Naive thymus-derived CD4-positive, alpha-beta T cell (primary cell): ENCODE measurements around the gene TRIM54. TPM values are rescaled to one million over a fixed set of nuclear protein-coding genes. Genes with fewer than 3 reads are reported as not detected.
A peak's percentile ranks its signal among the peaks of the same experiment; 100 is the strongest.

Experiments
- ATAC-seq: fragments of 150-1000 bp; cut with Tn5 transposase; 2 replicates; pipeline ENCODE4 v1.10.0; 2021; ENCODE audit warnings: mild to moderate bottlenecking, moderate library complexity
- CTCF ChIA-PET: fragments of 350-600 bp; sonication (Branson Sonifier 250); formaldehyde crosslinking; loops from one replicate; lab custom pipeline; 2021; ENCODE audit warnings: antibody characterized with exemption; lab: Charles Lee
- POLR2A ChIA-PET: fragments of 350-600 bp; sonication (Branson Sonifier 250); formaldehyde crosslinking; loops from one replicate; lab custom pipeline; 2021; ENCODE audit warnings: antibody characterized with exemption, inconsistent platforms; lab: Charles Lee
- DNase-seq, 9 donors: peaks; one replicate each; pipeline versions ENCODE4 v3.0.0 to v3.0.0-alpha.2; 2020 to 2022; ENCODE audit warnings: mixed read lengths in 1 of 9
- H3K27ac ChIP-seq: one replicate; pipeline ENCODE4 v1.7.0; 2013; ENCODE audit warnings: mild to moderate bottlenecking, low read depth, low read length, moderate library complexity
- H3K27me3 ChIP-seq, 2 donors: one replicate each; pipeline ENCODE4 v1.7.0; 2013; ENCODE audit warnings: low read length in 2 of 2, mild to moderate bottlenecking in 2 of 2, moderate library complexity in 2 of 2; ENCODE audit not compliant: control insufficient read depth in 2 of 2, insufficient read depth in 2 of 2
- H3K36me3 ChIP-seq, 3 experiments: 1 replicate in 2 of 3; 2 replicates in 1 of 3; pipeline ENCODE4 v1.7.0; 2013; ENCODE audit warnings: low read length in 3 of 3, mild to moderate bottlenecking in 3 of 3, moderate library complexity in 1 of 3; ENCODE audit not compliant: insufficient read depth in 3 of 3, control insufficient read depth in 2 of 3
- H3K4me1 ChIP-seq, 2 donors: one replicate each; pipeline ENCODE4 v1.7.0; 2013; ENCODE audit warnings: low read length in 2 of 2, mild to moderate bottlenecking in 2 of 2, moderate library complexity in 1 of 2; ENCODE audit not compliant: control insufficient read depth in 2 of 2, insufficient read depth in 2 of 2
- H3K4me3 ChIP-seq: 2 replicates; pipeline ENCODE4 v1.7.0; 2013; ENCODE audit warnings: mild to moderate bottlenecking, low read length
- H3K9me3 ChIP-seq, 3 experiments: 1 replicate in 2 of 3; 2 replicates in 1 of 3; pipeline ENCODE4 v1.7.0; 2013; ENCODE audit warnings: low read length in 3 of 3; ENCODE audit not compliant: control insufficient read depth in 2 of 3
- H3K27ac Mint-ChIP-seq, 9 donors: one replicate each; pipeline ENCODE4 v1.8.0; 2020 to 2022; ENCODE audit warnings: mixed read lengths in 9 of 9, mild to moderate bottlenecking in 8 of 9, moderate library complexity in 5 of 9, inconsistent platforms in 2 of 9
- H3K27me3 Mint-ChIP-seq, 5 donors: one replicate each; pipeline ENCODE4 v1.8.0; 2021 to 2022; ENCODE audit warnings: mixed read lengths in 5 of 5, mild to moderate bottlenecking in 1 of 5
- H3K36me3 Mint-ChIP-seq, 5 donors: one replicate each; pipeline ENCODE4 v1.8.0; 2020 to 2022; ENCODE audit warnings: mixed read lengths in 5 of 5, mild to moderate bottlenecking in 3 of 5, inconsistent platforms in 1 of 5
- H3K4me1 Mint-ChIP-seq, 7 donors: one replicate each; pipeline ENCODE4 v1.8.0; 2020 to 2022; ENCODE audit warnings: mixed read lengths in 7 of 7, mild to moderate bottlenecking in 3 of 7, inconsistent platforms in 1 of 7
- H3K4me3 Mint-ChIP-seq, 10 donors: one replicate each; pipeline ENCODE4 v1.8.0; 2020 to 2022; ENCODE audit warnings: mild to moderate bottlenecking in 10 of 10, mixed read lengths in 10 of 10, moderate library complexity in 6 of 10, inconsistent platforms in 2 of 10
- H3K9me3 Mint-ChIP-seq, 11 donors: one replicate each; pipeline ENCODE4 v1.8.0; 2020 to 2022; ENCODE audit warnings: mixed read lengths in 11 of 11, mild to moderate bottlenecking in 4 of 11, inconsistent platforms in 1 of 11, moderate library complexity in 1 of 11
- intact Hi-C, 2 donors: fragments of 100-400 bp; cut with micrococcal nuclease; formaldehyde crosslinking; loops; one replicate each; pipeline ENCODE4 v1.15.1; 2023
- polyA plus RNA-seq, 2 donors: library from polyadenylated mRNA; unstranded; fragments of 300-500 nt; fragmentation: Illumina TruSeq; gene quantifications; one replicate each; pipeline ENCODE4 v1.2.3, GENCODE V29; 2021
- total RNA-seq, 6 experiments: library from RNA in 5 of 6; stranded (reverse) in 5 of 6; gene quantifications; 1 replicate in 5 of 6; 2 replicates in 1 of 6; pipeline ENCODE4 v1.2.3 and lab custom pipeline; 2021 to 2026

The TRIM54 gene
- total and polyA plus RNA-seq, 7 experiments from 2014 or later: not detected

DNA sequence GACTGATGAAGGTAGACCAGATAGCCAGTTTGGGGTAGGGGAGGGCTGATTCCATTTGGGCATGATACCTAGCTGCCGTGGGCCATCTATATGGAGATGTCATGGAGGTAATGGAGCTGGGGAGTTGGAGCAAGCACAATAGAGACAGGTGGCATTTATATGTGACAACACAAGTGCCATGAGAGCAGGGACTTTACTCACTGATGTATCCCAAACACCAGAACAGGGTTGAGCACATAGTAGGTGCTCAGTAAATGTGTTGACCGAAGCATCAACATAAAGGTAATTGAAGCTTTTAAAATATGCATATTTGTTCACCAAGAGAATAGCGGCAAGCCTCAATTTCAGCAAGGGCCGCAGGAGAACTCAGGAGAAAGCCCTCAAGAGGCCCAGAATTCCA lies 34.3 kb upstream of the TRIM54 start:
- Histone ChIP-seq H3K27me3 (peaks cover 0 to 4% of the 10 kb centered on the region in 2 donors), H3K9me3 (no peaks in the 10 kb centered on the region), H3K27ac (no peak overlapping the region), H3K4me3 (no peak overlapping the region), H3K36me3 (peaks cover 0 to 18% (median 3%) of the 10 kb centered on the region in 3 experiments), H3K4me1 (no peaks in the 10 kb centered on the region)
- ChIA-PET POLR2A (no interaction called here), CTCF (interaction anchor here (0.6 kb wide), 1 partner anchor 32 kb away, joined by 3 read pairs; no protein-coding TSS in a partner anchor)
- peaks cover 0 to 6% (median 0%) of the 10 kb centered on the region in 7 donors for H3K4me1 Mint-ChIP-seq
- H3K36me3 Mint-ChIP-seq: peaks cover 0 to 7% (median 0%) of the 10 kb centered on the region in 5 donors
- no peaks in the 10 kb centered on the region for H3K9me3 Mint-ChIP-seq
- no peak for DNase-seq
- peaks cover 0 to 11% (median 6%) of the 10 kb centered on the region in 5 donors for H3K27me3 Mint-ChIP-seq
- no peak overlapping the region for H3K27ac Mint-ChIP-seq
- intact Hi-C loops: no loop called here
- ATAC-seq: no peak
- H3K4me3 Mint-ChIP-seq: no peak overlapping the region

DNA sequence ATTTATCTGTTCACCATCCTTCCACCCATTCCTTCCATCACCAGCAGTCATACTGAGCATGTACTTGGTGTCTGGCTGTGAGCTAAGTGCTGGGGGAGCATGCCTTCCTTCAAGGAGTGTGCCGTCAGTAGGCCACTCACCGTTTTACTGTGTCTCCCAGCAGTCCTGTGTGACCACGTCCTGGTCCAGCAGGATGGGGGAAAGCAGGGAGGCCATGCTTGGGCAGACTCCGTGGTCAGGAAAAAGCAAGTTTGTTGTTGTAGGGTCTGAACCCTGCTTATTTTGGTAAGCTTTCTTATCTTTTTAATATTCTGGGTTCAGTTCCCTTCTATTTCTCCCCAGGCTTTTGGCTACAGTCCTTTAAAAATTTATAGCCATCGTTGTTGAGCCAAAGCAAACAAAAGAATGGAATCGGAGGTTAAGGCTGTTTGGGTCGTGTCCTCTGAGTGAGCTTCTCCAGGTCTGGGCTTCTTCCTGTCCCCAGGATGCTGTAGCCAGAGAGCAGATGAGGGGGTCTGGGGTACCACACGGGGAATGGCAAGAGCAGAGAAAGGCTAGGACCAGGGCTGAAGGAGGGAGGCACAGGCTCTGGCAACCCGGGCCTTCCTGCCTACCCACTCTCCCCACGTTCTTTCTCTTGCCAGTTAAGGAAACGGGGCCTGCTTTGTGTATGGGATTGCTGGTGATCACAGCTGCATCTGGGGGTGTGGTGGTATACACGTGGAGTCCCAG lies 32.9 kb upstream of the TRIM54 start:
- H3K4me1 Mint-ChIP-seq: peaks cover 0 to 6% (median 0%) of the 10 kb centered on the region in 7 donors
- ATAC-seq (no peak), DNase-seq (no peak)
- ChIA-PET CTCF (interaction anchor here (0.7 kb wide), 1 partner anchor 30 kb away, joined by 3 read pairs; no protein-coding TSS in a partner anchor), POLR2A (no interaction called here)
- peaks cover 0 to 15% (median 6%) of the 10 kb centered on the region in 5 donors for H3K27me3 Mint-ChIP-seq
- Histone ChIP-seq H3K36me3 (peaks cover 0 to 4% (median 0%) of the 10 kb centered on the region in 3 experiments), H3K9me3 (no peaks in the 10 kb centered on the region), H3K27ac (no peak overlapping the region), H3K27me3 (peaks cover 0 to 4% of the 10 kb centered on the region in 2 donors), H3K4me1 (no peaks in the 10 kb centered on the region), H3K4me3 (no peak overlapping the region)
- intact Hi-C loops: no loop called here
- H3K36me3 Mint-ChIP-seq: no peaks in the 10 kb centered on the region
- H3K27ac Mint-ChIP-seq: no peak overlapping the region
- no peak overlapping the region for H3K4me3 Mint-ChIP-seq
- H3K9me3 Mint-ChIP-seq: no peaks in the 10 kb centered on the region

DNA sequence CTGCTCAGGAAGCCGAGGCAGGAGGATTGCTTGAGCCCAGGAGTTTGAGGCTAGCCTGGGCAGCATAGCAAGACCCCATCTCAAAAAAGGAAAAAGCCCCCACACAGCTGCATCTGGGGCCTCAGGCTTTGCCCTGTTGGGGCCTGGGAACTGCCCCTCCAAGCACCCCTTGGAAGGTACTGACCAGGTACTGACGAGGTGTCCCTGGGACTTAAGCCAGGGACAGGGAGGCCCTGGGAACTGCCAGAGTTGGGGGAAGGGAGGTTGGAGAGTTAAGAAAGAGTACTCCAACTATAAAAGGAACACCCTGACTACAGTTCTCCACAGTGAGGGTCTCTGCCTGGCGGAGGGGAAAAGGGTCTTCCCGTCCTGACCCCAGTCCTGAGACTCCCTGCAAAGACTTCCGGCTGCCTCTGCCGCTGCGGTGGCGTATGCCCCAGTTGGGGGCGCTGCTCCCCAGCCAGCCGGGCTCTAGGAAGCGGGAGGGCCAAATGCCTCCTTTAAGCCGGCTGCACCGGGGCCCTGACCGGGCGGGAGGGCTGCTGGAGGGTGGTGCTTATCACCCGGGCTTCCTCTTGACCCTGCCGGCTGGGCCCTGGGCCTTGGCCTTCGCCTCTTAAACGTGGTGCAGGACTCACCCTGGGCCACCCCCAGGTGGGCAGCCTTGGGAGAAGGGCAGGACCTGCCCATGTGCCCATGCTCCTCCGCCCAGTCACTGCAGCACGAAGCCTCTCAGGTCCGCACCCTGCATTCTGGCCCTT lies 32.2 kb upstream of the TRIM54 start:
- peak; percentile 24 to 72 (median 37) for DNase-seq
- Histone ChIP-seq H3K4me1 (no peaks in the 10 kb centered on the region), H3K27me3 (peaks cover 0 to 4% of the 10 kb centered on the region in 2 donors), H3K27ac (no peak overlapping the region), H3K36me3 (no peaks in the 10 kb centered on the region), H3K4me3 (no peak overlapping the region), H3K9me3 (no peaks in the 10 kb centered on the region)
- H3K4me3 Mint-ChIP-seq: no peak overlapping the region
- ChIA-PET CTCF (interaction anchor here (0.7 kb wide), 1 partner anchor 34 kb away, joined by 3 read pairs; no protein-coding TSS in a partner anchor), POLR2A (no interaction called here)
- intact Hi-C loops: loop anchor here (1.0 to 2.0 kb wide), 3 partner anchors 30 to 53 kb away; no protein-coding TSS in a partner anchor
- no peaks in the 10 kb centered on the region for H3K9me3 Mint-ChIP-seq
- no peaks in the 10 kb centered on the region for H3K36me3 Mint-ChIP-seq
- ATAC-seq: peak; percentile 77
- H3K4me1 Mint-ChIP-seq: peaks cover 0 to 6% (median 0%) of the 10 kb centered on the region in 7 donors
- no peak overlapping the region for H3K27ac Mint-ChIP-seq
- H3K27me3 Mint-ChIP-seq: peaks cover 3 to 22% (median 13%) of the 10 kb centered on the region in 5 donors

DNA sequence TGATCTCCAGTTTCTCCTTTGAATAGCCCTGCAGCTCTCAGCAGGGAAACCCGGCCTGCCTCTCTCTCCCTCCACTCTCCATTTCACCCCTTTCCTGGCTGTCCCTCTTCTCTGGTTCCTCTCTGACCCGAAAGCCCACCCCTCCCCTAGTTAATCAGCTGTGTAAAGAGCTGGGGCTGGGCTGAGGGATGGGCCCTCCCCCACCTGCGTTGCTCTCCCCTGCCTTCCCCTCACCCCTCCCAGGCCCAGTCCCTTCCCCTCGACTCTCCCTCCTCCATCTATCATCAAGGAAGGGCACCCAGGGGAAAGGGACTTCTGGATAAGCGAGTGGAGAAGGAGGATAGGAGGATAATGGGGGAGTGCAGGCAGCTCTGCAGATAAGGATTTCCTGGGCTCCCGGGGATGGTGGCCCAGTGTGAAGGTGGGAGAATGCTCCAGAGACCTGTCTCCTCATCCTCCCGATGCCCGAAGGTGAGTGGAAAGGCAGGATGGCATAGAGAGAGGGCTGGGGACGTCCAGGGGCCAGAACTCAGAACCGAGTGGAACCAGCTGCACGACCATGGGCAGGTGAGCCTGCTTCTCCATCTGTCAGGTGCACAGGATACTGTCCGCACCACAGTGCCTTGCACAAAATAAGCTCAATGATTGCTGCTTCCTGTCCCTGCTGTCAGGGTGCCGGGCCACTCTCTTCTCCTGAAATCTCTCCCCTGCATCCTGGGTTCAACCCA lies 31.4 kb upstream of the TRIM54 start:
- no peaks in the 10 kb centered on the region for H3K36me3 Mint-ChIP-seq
- intact Hi-C loops: loop anchor here (1.0 to 2.0 kb wide), 3 partner anchors 29 to 52 kb away; no protein-coding TSS in a partner anchor
- DNase-seq: no peak
- CTCF ChIA-PET: interaction anchor here (0.7 to 1.0 kb wide), 3 partner anchors 29 to 33 kb away, joined by 3 to 4 read pairs (median 4); partner anchors contain the start of gene TRIM54
- no peaks in the 10 kb centered on the region for H3K4me1 ChIP-seq
- no peak overlapping the region for H3K4me3 Mint-ChIP-seq
- H3K9me3 ChIP-seq: no peaks in the 10 kb centered on the region
- no peak for ATAC-seq
- peak overlapping the region in 1 of 9 donors; percentile 4 for H3K27ac Mint-ChIP-seq
- no peaks in the 10 kb centered on the region for H3K36me3 ChIP-seq
- H3K27me3 ChIP-seq: peaks cover 0 to 4% of the 10 kb centered on the region in 2 donors
- H3K27ac ChIP-seq: no peak overlapping the region
- POLR2A ChIA-PET: no interaction called here
- peaks cover 6 to 28% (median 19%) of the 10 kb centered on the region in 5 donors for H3K27me3 Mint-ChIP-seq
- no peak overlapping the region for H3K4me3 ChIP-seq
- H3K4me1 Mint-ChIP-seq: peaks cover 0 to 6% (median 0%) of the 10 kb centered on the region in 7 donors
- H3K9me3 Mint-ChIP-seq: no peaks in the 10 kb centered on the region

DNA sequence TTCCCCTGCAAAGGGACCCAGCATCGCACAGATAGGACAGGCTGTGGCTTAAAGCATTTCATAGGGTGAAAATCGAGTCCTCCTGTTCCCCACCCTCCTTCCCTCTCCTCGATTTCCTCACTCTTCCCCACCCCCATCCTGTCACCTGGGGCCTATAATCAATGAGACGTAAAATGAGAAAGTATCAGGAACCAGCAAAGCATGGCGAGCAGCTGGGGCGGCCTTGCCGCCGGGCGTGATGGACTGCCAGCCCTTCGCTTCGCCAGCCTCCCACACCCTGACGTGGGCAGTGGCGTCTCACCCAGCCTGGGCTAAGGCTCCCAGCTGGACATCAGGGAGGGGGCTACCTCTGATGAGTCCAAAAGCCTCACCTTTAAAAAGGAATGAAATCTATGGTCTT lies 30.5 kb upstream of the TRIM54 start:
- DNase-seq: no peak
- intact Hi-C loops: loop anchor here in 1 of 2 donors (2.0 kb wide), 1 partner anchor 51 kb away; no protein-coding TSS in a partner anchor
- ATAC-seq: no peak
- H3K27ac ChIP-seq: no peak overlapping the region
- ChIA-PET CTCF (interaction anchor here (0.9 to 1.0 kb wide), 2 partner anchors 28 to 31 kb away, joined by 4 read pairs; partner anchors contain the start of gene TRIM54), POLR2A (no interaction called here)
- peaks cover 0 to 4% of the 10 kb centered on the region in 2 donors for H3K27me3 ChIP-seq
- Mint-ChIP-seq H3K27me3 (peaks cover 13 to 37% (median 26%) of the 10 kb centered on the region in 5 donors), H3K9me3 (no peaks in the 10 kb centered on the region), H3K4me3 (no peak overlapping the region), H3K27ac (no peak overlapping the region), H3K36me3 (no peaks in the 10 kb centered on the region), H3K4me1 (peaks cover 0 to 6% (median 0%) of the 10 kb centered on the region in 7 donors)
- H3K4me3 ChIP-seq: no peak overlapping the region
- no peaks in the 10 kb centered on the region for H3K9me3 ChIP-seq
- H3K36me3 ChIP-seq: no peaks in the 10 kb centered on the region
- no peaks in the 10 kb centered on the region for H3K4me1 ChIP-seq

DNA sequence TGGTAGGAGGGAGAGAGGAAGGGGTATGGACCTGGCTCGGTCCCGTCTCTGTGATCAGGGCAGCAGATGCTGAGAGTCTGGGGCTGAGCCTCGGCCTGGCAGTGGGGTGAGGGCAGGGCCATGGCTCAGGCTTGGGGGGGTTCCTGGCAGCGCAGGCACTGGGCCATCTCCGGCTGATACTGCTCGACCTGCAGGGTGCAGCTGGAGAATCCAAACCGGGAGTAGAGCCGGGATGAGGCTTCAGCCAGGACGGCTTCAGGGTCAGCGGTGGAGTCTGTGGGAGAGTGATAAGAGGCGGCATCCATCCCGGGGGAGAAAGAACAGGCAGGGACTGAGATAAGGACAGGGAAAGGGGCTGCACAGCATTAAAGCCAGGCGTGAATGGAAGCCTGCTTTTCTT lies 27.0 kb upstream of the TRIM54 start:
- H3K9me3 Mint-ChIP-seq: no peaks in the 10 kb centered on the region
- no peak overlapping the region for H3K27ac ChIP-seq
- peaks cover 4 to 9% of the 10 kb centered on the region in 2 donors for H3K27me3 ChIP-seq
- H3K36me3 Mint-ChIP-seq: no peaks in the 10 kb centered on the region
- no peak overlapping the region for H3K27ac Mint-ChIP-seq
- no peak overlapping the region for H3K4me3 Mint-ChIP-seq
- peaks cover 37 to 68% (median 47%) of the 10 kb centered on the region in 5 donors for H3K27me3 Mint-ChIP-seq
- no peak overlapping the region for H3K4me3 ChIP-seq
- H3K9me3 ChIP-seq: no peaks in the 10 kb centered on the region
- intact Hi-C loops: no loop called here
- H3K4me1 Mint-ChIP-seq: peaks cover 0 to 5% (median 0%) of the 10 kb centered on the region in 7 donors
- no peak for ATAC-seq
- DNase-seq: no peak
- H3K4me1 ChIP-seq: no peaks in the 10 kb centered on the region
- CTCF ChIA-PET: interaction anchor here (0.6 to 1.1 kb wide), 2 partner anchors 21 to 23 kb away, joined by 3 to 4 read pairs; no protein-coding TSS in a partner anchor
- no peaks in the 10 kb centered on the region for H3K36me3 ChIP-seq
- POLR2A ChIA-PET: no interaction called here
